Adrenal gland (tissue), 12 donors: ENCODE measurements around the gene NDUFS6. TPM values are rescaled to one million over a fixed set of nuclear protein-coding genes. Genes with fewer than 3 reads are reported as not detected.

Experiments used
- DNase-seq, 7 donors: peaks; one replicate each; pipeline ENCODE4 v3.0.0-alpha.2; 2019 to 2020
- H3K27ac ChIP-seq, 5 donors: fragments of 200-600 bp; sonication (generic) in 4 of 5; 1 replicate in 3 of 5; 2 replicates in 2 of 5; pipeline versions ENCODE4 v1.5.1 to v1.8.0; 2016 to 2020; ENCODE audit warnings: mild to moderate bottlenecking in 1 of 5
- H3K27me3 ChIP-seq: fragments of 200-600 bp; 2 replicates; pipeline ENCODE4 v1.8.0; 2021
- H3K36me3 ChIP-seq, 2 donors: fragments of 200-600 bp; replicated peaks in 1 of 2; 1 replicate in 1 of 2; 2 replicates in 1 of 2; pipeline versions ENCODE4 v1.5.1 to v1.8.0; 2018 to 2022
- H3K4me1 ChIP-seq, 2 donors: fragments of 200-600 bp; replicated peaks in 1 of 2; 1 replicate in 1 of 2; 2 replicates in 1 of 2; pipeline versions ENCODE4 v1.5.1 to v1.8.0; 2018 to 2021
- H3K4me3 ChIP-seq, 4 donors: fragments of 200-600 bp; sonication (generic) in 3 of 4; one replicate each; pipeline ENCODE4 v1.5.1; 2016 to 2018
- H3K9me3 ChIP-seq, 3 donors: fragments of 200-600 bp; sonication (generic) in 1 of 3; replicated peaks in 1 of 3; 1 replicate in 2 of 3; 2 replicates in 1 of 3; pipeline versions ENCODE4 v1.5.1 to v1.8.0; 2016 to 2021
- POLR2A ChIP-seq, 2 donors: fragments of 450-650 bp; IDR thresholded peaks; one replicate each; pipeline ENCODE4 v1.6.1; 2017; ENCODE audit warnings: antibody characterized with exemption in 2 of 2, mild to moderate bottlenecking in 2 of 2, moderate library complexity in 1 of 2
- WGBS, 4 donors: extraction: QIAGEN DNeasy Blood & Tissue Kit in 2 of 4; methylation state at CpG; one replicate each; pipeline versions ENCODE4 v1.1.5 to v1.1.7; 2013 to 2017; 5-methylcytosine and 5-hydroxymethylcytosine counted together
- intact Hi-C, 2 donors: fragments of 100-400 bp; cut with DNase I; formaldehyde crosslinking; loops; one replicate each; pipeline versions ENCODE4 v1.14.1 to v1.15.0; 2022 to 2023
- polyA plus RNA-seq, 3 donors: library from polyadenylated mRNA; stranded (reverse); fragments of 200-250 nt in 2 of 3; fragments of 350-450 nt in 1 of 3; fragmentation: Illumina TruSeq in 1 of 3; extraction: RNeasy Lipid Tissue Mini Kit (QIAGEN cat#74804) in 1 of 3; gene quantifications; one replicate each; pipeline ENCODE4 v1.2.3, GENCODE V29; 2013 to 2014
- total RNA-seq, 9 donors: library from RNA; depleted of rRNA in 4 of 9; stranded (reverse); fragments of >200 nt in 4 of 9; fragments of 120-200 nt in 1 of 9; fragmentation: NEBNext Ultra II Directional in 1 of 9; extraction: Animal tissue kit (Norgen Biotek cat#: 25700) in 1 of 9; gene quantifications; one replicate each; pipeline versions ENCODE4 v1.1.0 to v1.2.4, GENCODE V29; 2013 to 2023
- TF ChIP-seq, protein P1 (sequence below), 6 experiments: fragments of 450-650 bp in 4 of 6; fragments of 200-600 bp in 2 of 6; sonication (generic) in 1 of 6; IDR thresholded peaks; 1 replicate in 5 of 6; 2 replicates in 1 of 6; pipeline versions ENCODE4 v1.5.1 to v1.8.0; 2016 to 2021; ENCODE audit warnings: antibody characterized with exemption in 6 of 6, mild to moderate bottlenecking in 2 of 6, moderate library complexity in 1 of 6
- donor health status: healthy with polysubstance abuse.
- donor health status: Bipolar disorder and iron deficiency.
- donor health status: DM: yes; HTN: yes; CAD: no.
- donor health status: DM: no; HTN: no; CAD: no.
- donor health status: DM: no; HTN: no; CAD: no.
- donor health status: DM: yes; HTN: yes; CAD: no.

NDUFS6 gene
- total and polyA plus RNA-seq, 12 donors: 23.3 to 75.8 (median 37.9) TPM

DNA sequence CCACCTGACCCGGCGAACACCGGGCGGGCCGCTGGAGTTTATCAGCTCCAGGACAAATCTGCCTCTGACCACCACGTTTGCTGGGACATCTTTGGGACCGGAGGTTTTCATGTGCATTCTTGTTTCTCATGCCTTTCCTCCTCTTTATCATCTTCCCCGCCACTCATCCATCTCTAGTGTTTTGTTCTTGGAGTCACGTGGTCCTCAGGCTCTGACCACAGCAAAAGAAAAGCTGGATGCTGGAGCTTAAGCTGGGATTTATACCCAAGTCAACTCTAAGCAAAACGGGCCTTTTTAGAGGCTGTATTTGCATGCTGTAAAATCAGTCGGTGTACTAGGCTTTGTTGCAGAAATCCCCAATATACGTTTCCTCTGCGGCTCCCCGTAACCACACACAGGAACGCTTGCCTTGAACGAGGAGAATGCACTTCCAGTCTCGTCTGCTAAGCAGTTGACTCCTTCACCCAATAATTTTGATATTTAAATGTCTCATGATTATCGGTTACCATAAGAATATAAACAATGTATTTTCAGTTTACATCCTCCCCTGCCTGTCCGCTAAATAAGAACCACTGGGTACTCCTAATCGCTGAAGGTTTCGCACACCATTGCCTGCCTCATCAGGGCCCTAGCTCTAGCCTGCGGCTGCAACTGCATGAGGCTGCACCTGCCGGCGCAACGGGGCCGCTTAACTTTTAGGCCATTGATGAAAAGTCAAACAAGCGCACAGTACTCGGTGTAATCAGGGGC lies 560 bp upstream of the NDUFS6 start:
- peak in 2 of 7 donors; percentile 33 to 68 for DNase-seq
- Histone ChIP-seq H3K27me3 (no peaks in the 10 kb centered on the region), H3K4me1 (peaks cover 7 to 16% of the 10 kb centered on the region in 2 donors), H3K27ac (peak overlapping the region; percentile 55 to 90 (median 86)), H3K36me3 (peaks cover 0 to 46% of the 10 kb centered on the region in 2 donors), H3K4me3 (peak overlapping the region; percentile 46 to 79 (median 54)), H3K9me3 (no peaks in the 10 kb centered on the region)
- 4 to 7% (median 5%) methylated on average over 22 to 28 of the region's 28 CpGs for WGBS, 4 donors
- no peak for TF ChIP-seq POLR2A (IDR thresholded peaks at IDR 0.05)
- TF ChIP-seq, protein P1, sequence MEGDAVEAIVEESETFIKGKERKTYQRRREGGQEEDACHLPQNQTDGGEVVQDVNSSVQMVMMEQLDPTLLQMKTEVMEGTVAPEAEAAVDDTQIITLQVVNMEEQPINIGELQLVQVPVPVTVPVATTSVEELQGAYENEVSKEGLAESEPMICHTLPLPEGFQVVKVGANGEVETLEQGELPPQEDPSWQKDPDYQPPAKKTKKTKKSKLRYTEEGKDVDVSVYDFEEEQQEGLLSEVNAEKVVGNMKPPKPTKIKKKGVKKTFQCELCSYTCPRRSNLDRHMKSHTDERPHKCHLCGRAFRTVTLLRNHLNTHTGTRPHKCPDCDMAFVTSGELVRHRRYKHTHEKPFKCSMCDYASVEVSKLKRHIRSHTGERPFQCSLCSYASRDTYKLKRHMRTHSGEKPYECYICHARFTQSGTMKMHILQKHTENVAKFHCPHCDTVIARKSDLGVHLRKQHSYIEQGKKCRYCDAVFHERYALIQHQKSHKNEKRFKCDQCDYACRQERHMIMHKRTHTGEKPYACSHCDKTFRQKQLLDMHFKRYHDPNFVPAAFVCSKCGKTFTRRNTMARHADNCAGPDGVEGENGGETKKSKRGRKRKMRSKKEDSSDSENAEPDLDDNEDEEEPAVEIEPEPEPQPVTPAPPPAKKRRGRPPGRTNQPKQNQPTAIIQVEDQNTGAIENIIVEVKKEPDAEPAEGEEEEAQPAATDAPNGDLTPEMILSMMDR (IDR thresholded peaks at IDR 0.05): no peak
- intact Hi-C loops: no loop called here

DNA sequence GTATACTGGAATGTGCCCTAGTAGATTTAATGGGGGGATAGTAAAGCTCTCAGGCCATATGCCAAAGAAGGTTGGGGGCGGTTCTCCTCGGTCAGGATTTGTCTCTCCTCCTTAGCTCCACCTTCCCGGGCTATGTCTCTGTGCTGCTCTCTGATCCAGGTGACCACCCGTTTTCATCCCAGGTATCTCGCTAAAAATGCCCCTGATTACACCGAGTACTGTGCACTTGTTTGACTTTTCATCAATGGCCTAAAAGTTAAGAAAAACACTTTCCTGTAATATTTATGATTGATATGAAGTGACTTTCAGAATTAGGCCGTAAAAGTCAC lies 724 bp downstream of the NDUFS6 start:
- TF ChIP-seq POLR2A (IDR thresholded peaks at IDR 0.05): no peak
- TF ChIP-seq, protein P1 (IDR thresholded peaks at IDR 0.05): no peak
- H3K4me1 ChIP-seq: peaks cover 7 to 16% of the 10 kb centered on the region in 2 donors
- H3K27ac ChIP-seq: peak overlapping the region in 3 of 5 donors; percentile 81 to 90 (median 86)
- DNase-seq: no peak
- H3K9me3 ChIP-seq: no peaks in the 10 kb centered on the region
- H3K27me3 ChIP-seq: no peaks in the 10 kb centered on the region
- intact Hi-C loops: no loop called here
- peaks cover 0 to 50% of the 10 kb centered on the region in 2 donors for H3K36me3 ChIP-seq
- WGBS, 4 donors: 12 to 17% (median 14%) methylated on average over 7 of the region's 7 CpGs
- H3K4me3 ChIP-seq: peak overlapping the region in 3 of 4 donors; percentile 52 to 79 (median 55)

DNA sequence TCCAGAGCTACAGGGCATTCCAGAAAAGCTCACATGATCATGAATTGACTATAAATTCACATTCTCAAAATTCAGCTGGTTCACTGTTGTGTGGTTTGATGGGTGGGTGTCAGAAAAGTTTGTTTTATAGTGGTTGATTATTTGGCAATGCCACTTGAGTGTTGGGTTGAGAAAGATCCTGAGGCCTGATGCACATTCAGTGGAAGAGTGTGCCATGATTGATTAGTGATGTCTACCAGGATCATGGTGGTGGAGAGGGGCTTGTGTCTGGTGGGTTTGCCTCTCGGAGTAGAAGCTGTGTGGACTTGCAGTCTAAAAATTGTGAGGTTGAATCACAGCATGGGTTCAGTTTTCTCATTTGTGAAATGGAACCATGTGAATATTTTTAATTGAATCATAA lies 2.0 kb downstream of the NDUFS6 start:
- H3K27ac ChIP-seq: no peak overlapping the region
- H3K27me3 ChIP-seq: no peaks in the 10 kb centered on the region
- 93 to 98% (median 95%) methylated on average over 1 of the region's 1 CpG for WGBS, 4 donors
- peaks cover 7 to 16% of the 10 kb centered on the region in 2 donors for H3K4me1 ChIP-seq
- TF ChIP-seq POLR2A (IDR thresholded peaks at IDR 0.05): no peak
- TF ChIP-seq, protein P1 (IDR thresholded peaks at IDR 0.05): no peak
- DNase-seq: no peak
- peaks cover 0 to 49% of the 10 kb centered on the region in 2 donors for H3K36me3 ChIP-seq
- H3K9me3 ChIP-seq: no peaks in the 10 kb centered on the region
- no peak overlapping the region for H3K4me3 ChIP-seq
- intact Hi-C loops: no loop called here

DNA sequence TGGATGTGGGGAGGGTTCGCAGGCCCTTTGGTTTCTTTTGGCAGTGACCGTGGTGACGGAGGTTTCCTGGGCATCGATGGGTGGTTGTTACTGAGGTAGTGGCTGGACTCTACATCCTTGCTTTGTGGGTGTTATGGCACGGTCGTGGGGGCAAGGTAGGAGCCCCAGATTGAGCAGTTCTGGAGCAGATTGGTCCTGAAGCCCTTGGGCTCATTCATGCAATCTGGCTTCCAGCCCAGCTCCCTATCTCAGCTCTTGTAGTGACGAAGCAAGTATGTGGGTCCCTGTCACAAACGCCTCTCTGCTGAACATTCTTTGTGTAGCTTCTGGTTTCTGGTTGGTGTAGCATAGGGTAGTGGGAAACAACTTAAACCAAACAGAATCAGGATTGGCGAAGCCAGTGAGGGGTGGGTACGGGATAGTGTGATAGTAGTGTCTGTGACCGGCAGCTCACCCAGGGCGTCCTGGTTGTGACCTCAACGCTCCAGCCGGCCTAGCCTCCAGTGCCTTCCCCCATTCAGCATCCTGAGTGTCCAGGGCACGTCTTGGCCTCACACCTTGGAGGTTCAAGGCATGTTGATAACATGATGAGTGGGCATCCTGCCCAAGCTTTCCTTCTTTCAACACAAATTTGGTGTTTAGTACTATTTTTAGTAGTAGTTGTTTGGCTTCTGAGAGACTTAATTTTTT lies 2.9 kb downstream of the NDUFS6 start:
- TF ChIP-seq, protein P1 (IDR thresholded peaks at IDR 0.05): no peak
- TF ChIP-seq POLR2A (IDR thresholded peaks at IDR 0.05): no peak
- peak in 1 of 7 donors; percentile 55 for DNase-seq
- intact Hi-C loops: no loop called here
- Histone ChIP-seq H3K9me3 (no peaks in the 10 kb centered on the region), H3K4me3 (no peak overlapping the region), H3K27ac (no peak overlapping the region), H3K36me3 (peaks cover 0 to 53% of the 10 kb centered on the region in 2 donors), H3K4me1 (peaks cover 3 to 10% of the 10 kb centered on the region in 2 donors), H3K27me3 (no peaks in the 10 kb centered on the region)
- 76 to 90% (median 82%) methylated on average over 14 to 15 of the region's 15 CpGs for WGBS, 4 donors
